ENCODE measurements around the gene MICU1.

DNA sequence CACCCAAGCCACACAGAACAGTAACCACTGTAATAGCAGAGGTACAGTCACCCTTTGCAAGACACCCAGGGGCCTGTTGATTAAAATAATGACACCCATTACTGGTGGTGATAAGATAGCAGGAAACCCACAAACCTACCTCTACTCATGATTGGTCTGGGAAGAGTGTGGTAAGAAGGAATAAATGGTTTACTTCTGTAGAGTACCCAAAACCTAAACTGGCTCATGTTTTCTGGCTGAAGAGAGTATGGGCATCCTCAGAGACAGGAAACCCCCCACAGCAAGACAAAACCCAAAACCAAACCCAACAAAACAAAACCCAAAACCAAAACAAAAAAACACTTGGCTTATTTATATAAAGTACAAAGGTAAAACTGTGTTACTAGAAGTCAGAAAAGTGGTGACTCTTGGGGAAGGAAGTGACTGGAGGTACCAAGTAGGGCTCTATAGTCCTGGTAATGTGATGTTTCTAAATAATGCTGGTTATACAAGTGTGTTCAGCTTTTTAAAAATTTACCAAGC is 255.6 kb downstream of the MICU1 start:
- no peak for TF ChIP-seq CTCF (IDR thresholded peaks at IDR 0.05)
- TF ChIP-seq CREB1 (CRISPR knock-in tag; IDR thresholded peaks at IDR 0.05) = no peak
- no peak for TF ChIP-seq MXD4 (CRISPR knock-in tag; IDR thresholded peaks at IDR 0.05; ENCODE audit: borderline replicate concordance)
- TF ChIP-seq, protein P1, sequence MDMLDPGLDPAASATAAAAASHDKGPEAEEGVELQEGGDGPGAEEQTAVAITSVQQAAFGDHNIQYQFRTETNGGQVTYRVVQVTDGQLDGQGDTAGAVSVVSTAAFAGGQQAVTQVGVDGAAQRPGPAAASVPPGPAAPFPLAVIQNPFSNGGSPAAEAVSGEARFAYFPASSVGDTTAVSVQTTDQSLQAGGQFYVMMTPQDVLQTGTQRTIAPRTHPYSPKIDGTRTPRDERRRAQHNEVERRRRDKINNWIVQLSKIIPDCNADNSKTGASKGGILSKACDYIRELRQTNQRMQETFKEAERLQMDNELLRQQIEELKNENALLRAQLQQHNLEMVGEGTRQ (CRISPR knock-in tag; IDR thresholded peaks at IDR 0.05) = no peak
- TF ChIP-seq E2F4 (CRISPR knock-in tag; IDR thresholded peaks at IDR 0.05; ENCODE audit: borderline replicate concordance, low read depth) = no peak
- TF ChIP-seq, protein P2, sequence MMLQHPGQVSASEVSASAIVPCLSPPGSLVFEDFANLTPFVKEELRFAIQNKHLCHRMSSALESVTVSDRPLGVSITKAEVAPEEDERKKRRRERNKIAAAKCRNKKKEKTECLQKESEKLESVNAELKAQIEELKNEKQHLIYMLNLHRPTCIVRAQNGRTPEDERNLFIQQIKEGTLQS (CRISPR knock-in tag; conservative IDR thresholded peaks at IDR 0.05) = no peak
- no peak for TF ChIP-seq RELA (CRISPR knock-in tag; IDR thresholded peaks at IDR 0.05; ENCODE audit: borderline replicate concordance)
